Activated CD8-positive, alpha-beta memory T cell treated with anti-CD3 and anti-CD28 coated beads, Interleukin-2, amount 50 U/mL, for 4 hours (primary cell): ENCODE results near the gene ACACA.

Experiments used
- DNase-seq: peaks from one replicate; pipeline ENCODE4 v3.0.0-alpha.2; 2020

Gene ACACA

DNA sequence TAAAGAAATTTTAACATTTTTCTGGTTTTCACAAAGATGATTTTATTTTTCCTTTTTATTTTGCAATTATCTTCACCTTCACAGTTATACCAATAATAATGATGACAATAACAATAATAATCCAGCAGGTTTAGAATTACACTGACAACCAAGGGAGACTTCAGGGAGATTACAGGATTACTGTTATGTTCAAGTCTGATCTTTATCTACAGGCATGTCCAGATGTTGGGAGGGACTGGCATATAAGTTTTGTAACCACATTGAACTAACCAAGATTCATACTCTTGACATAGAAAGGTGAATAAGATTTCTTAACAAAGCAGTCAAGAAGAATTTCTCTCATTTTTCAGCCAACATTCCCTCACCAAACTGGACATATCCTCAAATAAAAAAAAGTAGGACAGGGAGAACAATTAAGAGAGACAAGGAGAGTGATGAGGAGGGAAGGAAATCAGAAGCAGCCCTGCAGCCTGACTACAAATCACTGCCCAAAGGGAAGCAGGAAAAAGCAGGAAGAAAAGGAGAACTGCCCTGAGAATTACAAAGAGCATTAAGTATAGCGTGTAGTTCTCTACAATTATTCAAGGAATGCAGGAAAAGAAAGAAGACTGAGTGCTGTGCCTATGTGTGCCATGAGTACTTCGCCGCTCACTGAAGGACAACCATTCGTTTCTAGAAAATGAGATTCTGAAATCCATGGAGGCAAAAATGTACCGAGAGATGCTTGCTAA is 186.6 kb downstream of the ACACA start:
- DNase-seq = no peak

DNA sequence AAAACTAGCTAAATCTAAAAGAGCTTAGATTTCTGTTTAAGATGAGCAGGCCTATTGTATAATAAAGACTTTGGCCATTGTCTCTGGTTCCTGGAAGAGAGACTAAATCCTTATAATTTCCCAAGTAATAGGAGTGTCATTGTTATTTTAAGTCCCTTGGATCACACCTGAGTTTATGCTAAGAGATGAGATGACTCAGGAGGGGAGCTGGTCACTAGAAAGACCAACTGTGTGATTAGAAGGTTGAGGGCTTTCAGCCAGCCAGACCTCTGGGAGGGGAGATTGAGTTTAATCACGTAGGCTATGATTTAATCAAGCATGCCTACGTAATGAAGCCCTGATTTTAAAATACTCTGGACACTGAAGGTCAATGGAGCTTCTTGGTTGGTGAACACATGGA is 187.8 kb downstream of the ACACA start:
- DNase-seq = no peak

DNA sequence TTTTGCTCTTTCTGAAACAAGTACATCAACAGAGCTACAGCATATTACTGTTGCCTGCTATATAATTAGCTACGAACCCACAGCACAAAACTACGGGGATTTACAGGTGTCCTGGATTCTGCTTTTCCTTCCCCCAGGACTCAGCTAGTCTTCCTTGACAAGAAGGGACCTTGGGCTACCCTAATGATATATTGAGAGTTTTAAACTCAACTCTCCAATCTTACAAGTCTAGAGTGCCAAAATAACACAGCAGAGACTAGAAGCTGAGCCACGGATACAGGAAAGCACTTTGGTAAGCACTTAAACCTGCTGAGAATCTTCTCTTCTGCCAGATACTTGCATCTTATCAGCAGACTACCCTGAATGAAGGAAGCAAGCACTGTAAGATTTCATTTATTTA is 192.2 kb downstream of the ACACA start:
- no peak for DNase-seq

DNA sequence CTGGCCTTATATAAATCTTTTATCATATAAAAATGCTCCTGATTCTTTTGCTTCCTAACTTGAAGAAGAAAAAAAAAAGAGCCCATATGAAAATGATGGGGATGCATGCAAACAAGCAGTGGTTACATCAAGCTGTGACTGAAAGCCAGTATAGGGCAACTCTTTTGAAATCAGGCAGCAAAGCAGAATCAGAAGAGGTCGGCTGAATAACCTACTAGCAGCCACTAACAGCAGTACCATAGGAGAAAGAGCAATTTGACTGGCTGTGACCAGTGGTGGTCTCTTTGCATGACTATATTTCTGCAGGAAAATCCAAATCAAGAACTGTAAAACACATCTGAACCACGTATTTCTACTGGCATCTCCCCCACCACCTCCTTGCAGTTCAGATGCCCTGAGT is 192.7 kb downstream of the ACACA start:
- no peak for DNase-seq

DNA sequence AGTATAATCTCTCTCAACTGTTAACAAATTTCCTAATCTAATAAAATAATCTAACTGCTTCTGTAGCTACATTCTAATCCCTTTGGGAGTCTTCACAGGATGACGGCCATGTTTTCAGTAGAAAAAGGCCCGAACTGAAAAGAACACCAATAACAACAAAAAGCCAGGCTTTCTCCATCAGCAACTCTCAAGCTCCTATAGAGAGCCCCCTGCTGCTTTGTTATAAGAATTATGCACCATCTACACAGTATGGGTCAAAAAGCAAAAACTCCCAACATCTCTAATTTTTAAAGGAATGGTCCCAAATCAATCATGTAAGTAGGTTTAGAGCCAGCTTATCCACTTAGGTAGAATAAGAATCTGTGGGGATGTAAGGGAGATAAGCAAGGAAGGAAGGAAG is 194.5 kb downstream of the ACACA start:
- no peak for DNase-seq

DNA sequence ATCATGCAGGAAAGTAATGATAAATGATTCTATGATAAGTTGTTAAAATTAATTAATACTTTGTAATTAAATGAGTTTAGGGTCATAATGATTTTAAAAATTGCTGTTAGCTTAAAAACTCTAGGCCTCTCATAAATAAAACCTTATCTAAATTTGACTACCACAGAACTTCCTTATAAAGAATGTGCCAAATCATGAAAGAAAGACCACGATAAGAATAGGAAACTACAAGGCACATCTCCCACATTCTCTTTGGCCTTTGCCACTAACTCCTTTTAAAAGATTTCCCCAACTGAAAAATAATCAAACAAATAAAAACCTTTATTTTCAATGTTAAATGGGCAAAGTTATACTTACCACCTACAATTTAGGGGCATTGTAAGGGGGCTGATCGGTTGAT is 195.5 kb downstream of the ACACA start:
- no peak for DNase-seq

DNA sequence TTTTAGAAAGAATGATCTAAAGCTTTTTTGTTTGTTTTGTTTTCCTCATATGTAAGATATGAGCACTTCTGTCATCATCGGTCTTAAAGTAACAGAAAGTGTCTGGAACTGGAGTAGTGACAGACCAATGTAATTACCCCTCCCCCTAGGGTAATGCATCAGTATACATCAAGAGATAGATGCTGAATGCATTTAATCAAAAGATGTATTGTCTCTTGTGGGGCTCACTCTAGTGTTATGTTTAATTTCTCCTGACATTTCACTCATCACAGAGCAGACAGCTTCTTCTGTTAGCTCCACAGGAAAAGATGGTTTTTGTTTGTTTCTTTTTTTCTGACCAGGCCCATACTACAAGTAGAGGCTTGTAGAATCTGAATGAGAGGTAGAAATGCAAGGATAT is 199.5 kb downstream of the ACACA start:
- DNase-seq = no peak

DNA sequence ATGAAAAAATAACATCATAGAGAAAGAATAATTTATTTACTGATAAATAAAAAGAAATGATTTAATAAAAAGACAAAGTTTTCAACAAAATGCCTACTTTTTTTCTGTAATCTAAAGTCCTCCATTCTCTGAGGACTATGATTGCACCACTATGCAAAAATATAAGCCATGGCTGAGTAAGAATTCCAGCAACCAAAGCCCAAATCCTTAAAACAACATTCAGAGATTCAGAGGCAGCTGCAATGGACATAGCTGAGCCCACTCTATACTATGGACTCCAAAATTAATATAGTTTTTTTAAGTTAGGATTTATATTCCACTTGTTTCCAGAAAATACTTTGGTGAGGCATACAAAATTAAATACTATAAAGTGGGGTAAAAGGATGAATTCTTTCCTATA is 200.3 kb downstream of the ACACA start:
- no peak for DNase-seq

DNA sequence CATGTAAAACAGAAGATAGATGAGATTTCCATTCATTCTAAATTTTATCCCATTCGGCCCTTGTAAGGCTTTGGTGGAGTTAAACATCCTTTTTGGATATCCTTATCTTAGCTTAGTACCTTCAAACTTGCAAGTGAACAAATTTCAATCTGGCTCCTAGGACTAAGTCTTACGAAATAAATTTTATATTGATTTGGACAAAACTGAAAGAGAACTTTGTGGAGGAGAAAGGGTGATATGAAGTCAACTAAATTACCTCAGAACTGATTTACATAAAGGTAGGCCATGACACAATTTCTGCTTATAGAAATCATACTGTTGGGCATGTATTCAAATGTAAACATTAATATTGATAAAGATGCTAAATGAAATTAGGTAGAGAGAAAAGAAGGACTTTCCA is 206.1 kb downstream of the ACACA start:
- no peak for DNase-seq

DNA sequence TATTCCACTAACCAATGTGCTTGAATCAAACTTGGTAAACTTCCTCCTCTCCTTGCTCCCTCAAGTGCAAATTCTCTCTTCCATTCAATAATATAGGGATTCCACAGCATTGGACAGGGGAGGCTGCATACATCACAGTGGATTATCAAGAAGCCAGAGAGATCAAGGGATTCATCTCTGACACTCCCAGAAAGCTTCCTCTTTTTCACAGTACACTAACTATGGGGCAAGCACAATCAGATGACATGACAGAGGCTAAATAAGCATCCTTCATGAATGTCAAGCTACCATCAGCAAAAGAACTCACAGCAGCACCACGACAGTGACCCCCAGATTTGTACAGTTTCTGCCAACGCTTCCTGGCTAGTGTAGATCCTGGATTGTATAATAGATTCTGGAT is 209.3 kb downstream of the ACACA start:
- no peak for DNase-seq

DNA sequence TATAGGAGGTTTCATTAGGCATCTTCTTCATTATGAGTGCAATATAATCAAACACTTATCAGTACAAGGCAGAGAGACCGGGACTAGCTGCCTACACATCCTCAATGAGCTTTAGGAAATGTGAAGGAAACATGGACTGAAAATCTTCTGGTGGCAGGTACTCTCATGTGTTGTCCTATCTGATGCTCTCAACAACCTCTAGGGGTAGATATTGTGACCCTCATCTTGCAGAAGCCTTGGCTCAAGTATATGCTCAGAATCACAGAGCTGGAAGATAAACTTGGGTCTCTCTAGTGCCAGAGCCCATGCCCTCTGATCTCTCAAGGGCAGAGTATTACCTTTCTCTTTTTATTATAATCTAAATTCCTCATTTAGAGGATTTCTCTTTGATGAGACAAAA is 212.4 kb downstream of the ACACA start:
- no peak for DNase-seq

DNA sequence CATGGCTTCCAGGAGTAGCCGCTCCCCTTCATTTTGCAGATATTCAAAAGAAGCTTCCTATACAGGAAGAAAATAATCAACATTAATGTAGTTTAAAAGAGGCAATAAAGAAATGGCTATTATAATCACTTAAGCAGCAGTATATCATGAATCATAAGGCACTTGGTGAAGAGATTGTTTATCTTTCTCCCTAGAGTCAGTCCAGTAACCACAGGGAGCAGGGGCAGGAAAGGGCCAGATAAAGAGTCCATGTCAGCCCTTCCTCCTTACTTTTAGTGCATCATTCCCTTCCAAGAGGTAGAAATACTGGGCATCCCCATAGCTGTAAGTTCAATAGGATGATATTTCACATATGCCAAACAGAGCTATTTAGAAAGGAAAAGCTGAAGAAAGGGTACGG is 215.4 kb downstream of the ACACA start:
- DNase-seq = no peak

DNA sequence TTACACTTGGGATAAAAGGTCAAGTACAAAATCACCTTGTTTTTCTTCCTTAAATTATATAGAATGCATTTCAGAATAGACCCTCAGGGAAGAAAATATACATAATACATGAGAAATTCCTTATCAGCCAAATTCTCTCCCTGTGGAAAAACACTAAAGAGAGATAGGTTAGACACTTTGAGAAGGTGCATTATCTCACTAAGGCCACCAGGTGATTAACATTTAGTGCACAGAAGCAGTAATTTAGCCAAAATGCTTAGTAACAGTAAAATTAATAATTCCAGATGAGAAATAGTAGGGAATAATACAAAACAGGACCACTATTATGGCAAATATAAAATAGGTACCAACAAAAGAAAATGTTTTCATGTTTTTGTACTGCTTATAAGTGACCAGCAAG is 216.1 kb downstream of the ACACA start:
- no peak for DNase-seq

DNA sequence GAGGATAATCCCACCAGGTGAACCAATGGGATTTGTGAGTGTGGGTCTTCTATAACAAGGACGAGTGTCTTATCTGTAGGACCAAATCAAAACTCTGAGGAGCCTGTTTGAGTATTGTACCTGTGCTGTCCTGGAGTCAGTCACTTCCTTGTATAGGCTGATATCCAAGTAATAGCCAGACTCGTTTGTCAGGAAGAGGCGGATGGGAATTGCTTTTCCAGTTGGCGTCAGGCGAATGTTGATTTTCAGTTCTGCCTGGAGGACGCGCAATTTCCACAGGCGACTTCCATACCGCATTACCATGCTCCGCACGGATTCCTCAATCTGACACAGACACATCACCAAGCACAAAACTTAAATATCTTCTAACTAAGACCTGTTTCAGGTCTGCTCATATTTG is 218.5 kb downstream of the ACACA start:
- no peak for DNase-seq

DNA sequence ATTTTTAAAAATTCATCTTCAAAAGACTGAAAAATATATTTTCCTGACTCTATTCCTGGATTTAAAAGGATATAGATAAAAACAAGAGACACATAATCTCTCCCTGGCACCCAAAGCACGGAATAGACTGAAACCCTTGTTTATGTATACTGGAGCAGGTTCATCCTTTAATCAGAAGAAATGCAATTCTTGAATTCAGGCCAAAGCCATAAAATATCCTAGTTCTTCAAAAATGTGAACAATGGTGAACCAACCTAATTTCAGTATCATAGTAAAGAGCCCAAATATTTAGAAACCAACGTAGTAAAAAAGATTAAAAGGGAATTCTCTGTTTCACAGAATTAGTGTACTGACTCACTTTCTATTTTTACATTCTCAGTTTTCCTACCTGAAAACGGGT is 219.4 kb downstream of the ACACA start:
- DNase-seq = no peak

DNA sequence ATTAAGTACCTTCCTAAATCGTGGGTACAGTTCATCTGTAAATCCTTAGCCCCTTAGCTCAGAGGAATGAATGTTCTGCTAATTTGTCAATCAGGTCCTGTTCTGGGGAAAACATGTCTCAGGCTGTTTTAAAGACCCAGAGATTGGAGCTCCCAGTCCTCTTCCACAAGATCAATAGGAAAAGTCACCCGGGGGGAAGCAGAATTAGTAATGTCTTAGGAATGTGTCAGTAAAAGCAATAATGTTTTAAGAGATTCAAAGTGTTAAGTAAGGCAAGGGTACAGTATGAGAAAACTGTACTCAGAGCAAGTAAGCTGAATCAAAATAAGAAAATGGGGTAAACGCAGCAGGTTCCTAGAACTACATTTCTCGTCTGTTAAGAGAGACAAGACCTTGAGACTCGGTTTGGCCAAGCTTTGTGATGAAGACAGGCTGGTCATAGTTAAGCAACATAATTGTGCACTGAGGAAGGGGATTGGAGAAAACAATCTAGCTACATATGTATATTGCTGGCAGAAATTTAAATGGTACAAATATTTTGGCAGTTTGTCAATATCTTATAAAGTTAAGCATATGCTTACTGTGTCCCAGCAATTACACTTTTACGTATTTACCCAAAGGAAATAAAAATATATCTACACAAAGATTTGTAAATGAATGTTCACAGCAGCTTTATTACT is 223.7 kb downstream of the ACACA start:
- no peak for DNase-seq

DNA sequence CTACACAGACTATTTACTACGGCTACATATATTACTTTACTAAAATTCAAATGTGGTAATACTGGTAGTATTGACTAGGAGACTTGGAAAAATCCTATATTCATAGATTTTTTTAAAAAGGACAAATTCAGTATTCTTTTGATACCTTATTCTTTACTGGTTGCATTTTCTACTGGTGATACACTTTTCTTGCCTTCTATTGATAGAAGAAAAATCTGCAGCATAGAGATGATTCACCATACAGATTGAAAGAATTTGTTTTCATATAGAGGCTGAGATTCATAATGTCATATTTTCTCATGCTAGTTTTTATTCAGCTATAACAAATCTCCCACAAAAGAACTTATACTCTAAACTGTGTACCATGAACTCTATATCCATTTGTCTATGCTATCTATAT is 226.3 kb downstream of the ACACA start:
- no peak for DNase-seq

DNA sequence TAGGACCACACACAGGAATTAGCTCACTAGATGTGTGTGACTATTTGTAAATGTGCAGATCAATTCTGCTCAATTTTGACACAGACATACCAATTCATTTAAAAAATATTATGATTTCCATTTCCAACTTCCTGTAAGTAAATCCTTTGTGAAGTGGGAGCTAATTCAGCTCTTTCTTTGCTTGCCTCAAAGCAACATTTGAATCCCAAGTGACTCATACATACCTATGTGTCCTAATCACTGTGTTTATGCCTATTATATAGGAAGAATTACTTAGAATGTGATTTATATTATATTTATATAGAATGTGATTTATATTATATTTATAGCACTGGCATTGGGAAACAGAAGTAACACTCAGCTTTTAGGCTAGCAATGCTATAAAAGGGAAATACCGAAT is 226.7 kb downstream of the ACACA start:
- DNase-seq = no peak

DNA sequence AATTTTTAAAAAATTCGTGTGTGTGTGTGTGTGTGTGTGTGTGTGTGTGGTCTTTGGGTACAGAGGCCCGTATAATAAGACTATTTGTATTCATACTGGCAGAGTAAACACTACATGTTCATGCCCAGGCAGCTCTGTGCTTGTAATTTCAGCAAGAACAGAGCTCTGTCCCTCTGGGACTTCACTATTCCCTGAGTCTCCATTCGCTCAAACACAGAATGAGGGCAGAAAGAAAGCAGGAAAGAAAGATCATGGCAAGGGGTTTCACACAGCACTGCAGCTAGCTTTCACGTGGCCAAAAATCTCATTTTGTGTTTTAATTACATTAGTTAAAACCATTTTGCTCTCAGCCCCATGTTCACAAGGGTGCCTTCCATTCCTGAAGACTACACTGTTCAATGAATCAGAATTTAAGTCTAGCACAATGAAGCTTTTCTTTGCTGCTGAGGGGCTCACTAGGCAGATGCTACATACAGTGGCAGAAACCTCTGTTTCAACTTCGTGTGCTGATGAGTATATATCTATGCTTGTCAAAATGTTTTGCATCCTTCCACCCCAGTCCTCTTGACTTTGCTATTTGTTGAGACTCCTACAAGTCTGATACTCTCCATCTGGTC is 229.3 kb downstream of the ACACA start:
- no peak for DNase-seq

DNA sequence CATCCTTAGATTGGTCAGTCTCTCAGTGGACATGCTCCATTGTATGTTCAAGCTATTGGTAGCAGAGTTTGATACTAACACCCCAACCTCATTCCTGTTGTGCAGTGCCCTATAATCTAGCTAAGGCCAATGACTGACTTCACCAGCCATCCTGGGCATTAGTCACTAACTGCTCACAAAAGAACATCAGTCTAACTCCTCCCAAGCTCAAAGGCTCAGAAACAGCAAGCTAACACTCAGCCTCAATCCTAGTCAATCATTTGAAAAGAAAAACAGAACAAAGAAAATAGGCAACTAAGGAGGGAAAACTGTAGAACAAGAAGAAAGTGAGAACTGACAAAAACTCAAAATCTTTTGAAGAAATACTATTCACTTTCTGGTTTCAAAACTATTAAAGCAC is 229.9 kb downstream of the ACACA start:
- no peak for DNase-seq

DNA sequence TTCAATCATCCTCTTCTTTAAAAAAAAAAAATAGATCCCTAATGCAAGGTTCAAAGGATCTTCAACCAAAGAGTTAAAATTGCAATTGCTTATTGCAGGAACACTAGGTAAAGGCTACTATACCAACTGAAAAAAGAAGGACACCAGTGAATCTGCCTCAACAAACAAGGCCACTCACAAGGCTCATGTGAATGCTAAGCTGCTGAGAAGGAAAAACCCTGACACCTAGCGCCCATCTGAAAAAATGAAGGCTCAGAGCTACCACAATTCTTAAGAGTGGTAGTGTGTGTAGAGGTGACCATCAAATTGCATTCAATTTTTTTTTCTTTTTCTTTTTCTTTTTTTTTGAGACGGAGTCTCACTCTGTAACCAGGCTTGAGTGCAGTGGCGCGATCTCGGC is 232.4 kb downstream of the ACACA start:
- no peak for DNase-seq

DNA sequence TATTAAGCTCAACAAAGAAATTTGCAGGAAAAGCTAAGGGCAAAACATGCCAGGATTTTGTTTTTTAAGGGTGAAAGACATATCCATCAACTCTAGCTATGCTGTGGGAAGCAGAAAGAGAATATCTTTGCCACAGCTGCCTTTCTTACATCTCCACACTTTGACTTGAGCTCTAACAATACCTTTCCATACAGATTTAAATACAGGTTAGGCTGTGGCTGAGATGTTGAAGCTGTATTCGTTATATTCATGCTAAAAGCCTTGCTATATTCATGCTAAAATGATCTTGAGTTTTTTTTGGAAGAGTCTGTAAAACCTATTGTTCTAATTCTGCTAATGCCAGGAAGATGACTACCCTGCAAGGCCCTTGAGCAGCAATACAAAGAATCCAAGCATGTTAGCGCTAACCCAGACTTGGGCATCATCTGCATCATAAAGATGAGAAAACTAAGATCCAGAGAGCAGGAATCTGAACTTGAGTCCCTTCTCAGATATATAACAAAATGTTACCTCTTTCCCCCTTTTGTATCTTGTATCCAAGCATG is 235.7 kb downstream of the ACACA start:
- DNase-seq = no peak

DNA sequence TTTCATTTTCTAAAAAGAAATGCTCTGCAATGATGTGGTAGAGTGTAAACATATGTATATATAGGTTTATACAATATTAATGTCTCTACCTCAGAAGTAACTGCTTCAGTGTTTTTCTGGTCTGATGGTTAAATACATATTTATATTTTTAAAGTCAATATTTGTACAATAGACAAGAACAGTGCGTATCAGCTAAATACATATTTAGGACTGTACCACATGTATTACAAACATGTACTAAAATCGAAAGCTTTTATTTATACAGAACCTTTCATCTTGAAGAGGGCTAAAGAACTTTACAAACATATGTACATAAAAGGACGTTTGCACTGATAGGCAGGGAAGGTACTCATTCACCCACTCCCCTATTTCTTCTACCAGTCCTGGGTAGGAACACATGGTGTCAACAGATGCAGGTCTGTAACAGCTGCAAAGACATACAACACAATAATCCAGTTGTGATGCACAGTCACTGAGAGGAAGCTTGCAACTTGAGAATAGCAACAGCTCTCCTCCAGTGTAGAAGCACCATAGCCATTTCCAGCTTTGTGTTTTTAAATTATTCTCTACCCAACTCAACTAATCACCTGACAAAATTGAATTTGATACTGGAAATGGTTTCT is 237.8 kb downstream of the ACACA start:
- DNase-seq = no peak

DNA sequence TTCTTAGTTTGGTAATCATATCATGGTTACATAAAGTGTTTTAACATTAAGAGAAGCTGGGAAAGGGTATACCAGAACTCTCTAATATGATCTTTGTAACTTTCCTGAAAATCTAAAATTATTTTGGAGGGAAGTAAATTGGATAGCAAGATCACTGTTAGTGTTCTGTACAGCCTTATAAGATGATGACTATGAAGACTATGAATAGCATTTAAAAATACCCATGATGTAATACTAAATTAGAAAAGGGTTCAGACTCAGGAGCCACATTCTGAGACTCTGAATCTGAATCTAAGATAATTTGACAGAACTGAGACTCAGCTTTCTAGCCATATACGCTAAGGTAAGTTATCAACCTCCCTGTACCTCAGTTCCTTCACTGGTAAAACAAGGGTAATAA is 238.9 kb downstream of the ACACA start:
- no peak for DNase-seq
